HG02798 (cell line): ENCODE measurements around the gene BACH2.
"Not testable (repeated sequence)": the region's sequence is repeated elsewhere in the genome, so short reads cannot be mapped to it uniquely, and the experiment has no call there.

Experiments
- ATAC-seq: cut with Tn5 transposase; IDR thresholded peaks from one replicate; pipeline ENCODE4 v1.9.1; 2021; ENCODE audit warnings: mild to moderate bottlenecking; ENCODE audit not compliant: unreplicated experiment, poor library complexity

BACH2 gene

GRCh38 chr6:89936177-89936576 is 360.5 kb downstream of the BACH2 start:
- no peak for ATAC-seq

DNA sequence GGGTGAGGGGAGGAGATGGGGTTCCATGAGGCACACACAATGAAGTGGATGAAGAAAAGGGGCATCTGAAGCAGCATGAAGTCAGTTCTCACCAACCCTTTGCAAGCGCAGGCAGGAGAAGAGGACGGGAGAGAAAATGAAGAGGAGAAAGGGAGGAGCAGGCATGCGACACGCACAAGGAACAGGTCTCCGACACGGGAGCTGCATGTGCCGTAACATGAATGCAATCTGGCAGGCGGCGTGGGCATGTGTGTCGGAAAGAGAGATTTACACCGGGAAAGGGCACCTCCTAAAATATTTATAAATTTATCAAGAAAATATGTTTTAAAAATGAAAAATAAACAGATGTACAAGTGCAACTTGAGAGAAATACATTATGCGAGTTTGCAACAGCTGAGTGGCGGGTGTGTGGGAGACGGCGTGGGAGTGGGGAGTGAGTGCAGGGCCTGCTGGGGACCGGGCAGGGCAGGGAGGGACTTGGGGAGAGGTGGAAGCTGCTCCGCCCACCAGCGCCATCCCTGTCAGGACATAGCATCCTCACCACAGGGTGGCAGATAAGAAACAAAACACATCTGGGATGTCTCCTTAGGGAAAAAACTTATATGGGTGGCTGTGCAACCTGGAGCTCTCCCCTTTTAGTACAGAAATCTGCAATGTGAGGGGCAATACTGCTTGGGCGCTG is 361.8 kb downstream of the BACH2 start:
- no peak for ATAC-seq

DNA sequence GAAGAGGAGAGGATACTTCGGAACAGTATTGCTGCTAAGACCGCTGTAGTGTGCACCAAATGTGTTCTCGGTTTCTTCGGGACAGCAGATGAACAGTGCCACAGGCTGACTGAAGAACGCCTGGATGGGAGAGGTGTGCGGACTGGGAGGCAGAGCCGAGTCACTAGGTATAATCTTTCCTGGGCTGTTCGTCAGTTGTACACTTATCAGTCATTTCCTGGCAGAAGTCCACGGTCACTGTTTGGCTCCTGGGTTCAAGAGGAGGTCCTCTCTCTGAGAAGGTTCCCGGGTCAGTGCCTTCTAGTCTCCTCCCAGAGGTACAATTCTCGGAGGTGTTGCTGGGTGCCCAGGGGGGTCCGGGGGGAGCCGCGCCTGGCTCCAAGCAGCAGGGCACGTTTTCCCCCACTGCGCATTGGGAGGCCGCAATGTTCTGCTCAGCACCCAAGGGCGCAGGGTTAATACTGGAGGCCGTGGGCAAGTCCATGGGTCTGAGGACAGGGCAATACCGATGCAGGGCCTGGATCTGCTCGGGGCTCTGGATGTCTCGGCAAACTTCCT is 364.3 kb downstream of the BACH2 start:
- ATAC-seq: no peak

DNA sequence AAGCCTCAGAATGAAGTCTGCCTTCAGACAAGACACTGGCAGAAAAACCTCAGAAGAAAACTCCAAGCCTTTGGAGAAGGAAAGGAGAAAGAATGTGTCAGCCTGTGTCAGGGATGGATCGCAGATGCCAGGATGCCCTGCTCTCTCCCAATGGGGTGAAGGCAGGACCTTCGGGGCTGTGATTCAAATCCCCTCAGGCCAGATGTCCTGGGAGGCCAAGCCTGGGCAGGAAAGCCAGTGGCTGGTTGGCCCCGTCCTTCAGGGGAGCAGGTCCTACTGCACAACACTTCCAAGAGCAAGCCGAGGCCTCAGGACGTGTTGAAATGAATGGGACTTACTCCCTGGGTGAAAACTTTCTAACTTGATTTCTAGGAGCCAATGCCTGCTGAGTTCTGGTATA is 365.9 kb downstream of the BACH2 start:
- ATAC-seq: no peak

DNA sequence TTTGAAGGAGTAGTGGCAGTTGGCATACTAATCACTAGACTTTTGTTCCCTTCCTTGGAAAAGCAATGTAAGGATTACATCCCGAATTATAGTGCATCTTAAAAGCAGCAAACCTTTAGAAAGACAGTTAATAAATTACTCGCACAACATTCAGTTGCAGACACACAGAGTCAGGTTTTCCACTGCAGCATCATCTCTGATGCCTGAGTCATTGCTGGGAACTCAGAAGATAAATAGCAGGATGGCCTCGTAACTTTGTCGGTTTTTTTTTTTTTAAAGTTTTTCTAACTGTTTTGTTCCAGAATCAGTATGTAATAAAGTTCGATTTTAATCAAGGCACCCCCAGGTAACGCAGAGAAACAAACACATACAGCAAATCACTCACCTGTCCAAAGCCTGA is 368.0 kb downstream of the BACH2 start:
- no peak for ATAC-seq

DNA sequence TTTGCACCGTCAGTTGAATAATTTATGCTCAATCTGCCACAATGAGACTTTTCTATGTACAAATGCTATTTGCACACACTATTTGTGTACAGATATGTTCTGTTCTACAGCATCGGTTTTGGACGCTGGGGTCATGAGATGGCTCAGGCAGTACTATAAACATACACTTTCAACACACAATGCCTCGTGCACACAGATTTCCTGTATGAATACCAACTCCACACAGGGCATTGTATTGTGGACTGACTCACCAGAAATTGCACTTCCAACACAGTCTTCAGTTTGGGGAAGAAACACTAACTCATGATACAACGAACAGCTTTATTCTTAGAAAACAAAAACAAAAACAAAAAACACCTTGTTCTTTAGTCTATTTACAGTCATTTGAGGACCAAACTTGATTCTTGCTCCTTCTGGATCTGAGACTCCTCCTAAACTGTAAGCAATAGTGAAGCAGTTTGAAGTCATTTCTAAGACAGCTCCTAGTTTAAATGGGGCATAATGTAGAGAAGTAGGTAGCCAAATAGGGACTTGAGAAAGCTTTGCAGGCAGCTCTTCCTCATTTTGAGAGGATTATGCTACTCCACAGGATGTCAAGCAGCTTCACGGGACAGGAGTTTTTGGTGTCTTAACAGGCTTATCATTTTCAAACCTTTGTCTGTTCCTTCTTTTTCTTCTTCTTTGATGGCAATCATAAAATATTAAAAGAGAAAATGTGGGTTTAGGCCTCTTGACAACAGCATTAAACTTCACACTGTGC is 368.7 kb downstream of the BACH2 start:
- ATAC-seq: no peak

DNA sequence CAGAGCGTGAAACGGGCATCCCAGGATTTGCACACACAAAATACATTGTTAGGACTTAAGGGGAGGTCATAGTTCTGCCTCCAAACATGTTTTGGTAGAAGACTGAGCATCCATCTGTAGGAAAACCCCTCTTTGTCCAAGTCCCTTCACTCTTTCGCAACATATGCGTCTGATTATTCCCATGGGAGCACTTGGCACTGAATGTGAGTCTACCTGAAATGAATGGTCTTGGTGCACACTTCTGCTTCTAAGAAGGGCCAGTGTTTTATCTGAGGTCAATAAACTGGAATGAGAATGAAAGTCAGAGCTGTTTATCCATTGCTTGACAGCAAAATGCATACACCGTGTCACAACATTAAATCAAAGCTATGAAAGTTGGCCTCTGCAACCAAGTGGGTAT is 369.4 kb downstream of the BACH2 start:
- no peak for ATAC-seq

DNA sequence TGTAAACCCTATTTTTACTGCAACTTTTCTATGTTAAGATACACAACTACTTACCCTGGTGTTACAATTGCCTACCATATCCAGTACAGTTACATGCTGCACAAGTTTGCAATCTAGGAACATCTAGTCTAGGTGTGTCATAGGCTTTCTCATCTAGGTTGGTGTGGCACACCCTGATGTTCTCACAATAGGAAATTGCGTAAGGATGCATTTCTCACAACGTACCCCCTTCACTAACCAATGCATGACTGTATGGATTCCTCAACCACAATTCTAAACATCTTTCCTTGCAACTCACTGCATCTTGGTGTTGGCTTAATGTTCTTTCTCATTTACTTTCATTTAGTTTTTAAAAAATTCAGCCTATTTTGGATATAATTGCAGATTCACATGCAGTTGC is 370.8 kb downstream of the BACH2 start:
- no peak for ATAC-seq

DNA sequence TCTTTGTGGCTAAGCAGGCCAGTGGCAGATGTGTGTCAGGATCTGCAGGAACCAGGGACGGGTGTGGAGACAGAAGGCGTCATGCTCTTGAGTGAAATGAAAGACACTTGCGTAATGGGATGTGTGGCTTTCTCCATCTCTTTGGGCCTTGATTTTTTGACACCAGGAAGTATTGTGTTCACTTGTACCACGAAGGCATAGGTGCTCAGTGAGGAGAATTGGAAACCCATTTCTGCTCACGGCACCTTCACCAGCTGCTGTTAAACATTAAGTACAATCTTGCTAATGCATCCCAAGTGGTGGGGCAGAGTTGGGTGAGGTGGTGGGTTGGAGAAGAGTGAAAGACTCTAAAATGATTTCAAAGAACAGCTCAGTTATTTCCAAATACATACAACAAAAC is 372.4 kb downstream of the BACH2 start:
- ATAC-seq: no peak

DNA sequence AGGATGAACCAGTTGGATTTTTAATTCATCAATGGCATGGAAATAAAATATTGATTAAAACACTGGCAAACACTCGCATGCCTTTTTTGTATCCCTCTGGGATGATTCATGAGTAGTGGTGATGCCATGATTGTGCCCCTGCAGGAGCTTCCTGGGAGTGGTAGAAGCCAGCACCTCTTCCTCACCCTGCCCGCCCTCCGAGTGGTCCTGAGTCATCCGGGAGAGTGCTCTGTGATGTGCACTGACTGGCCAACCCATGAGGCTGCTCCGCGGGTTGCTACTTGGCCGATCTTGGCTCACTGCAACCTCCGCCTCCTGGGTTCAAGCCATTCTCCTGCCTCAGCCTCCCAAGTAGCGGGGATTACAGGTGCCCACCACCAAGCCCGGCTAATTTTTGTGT is 375.0 kb downstream of the BACH2 start:
- no peak for ATAC-seq

DNA sequence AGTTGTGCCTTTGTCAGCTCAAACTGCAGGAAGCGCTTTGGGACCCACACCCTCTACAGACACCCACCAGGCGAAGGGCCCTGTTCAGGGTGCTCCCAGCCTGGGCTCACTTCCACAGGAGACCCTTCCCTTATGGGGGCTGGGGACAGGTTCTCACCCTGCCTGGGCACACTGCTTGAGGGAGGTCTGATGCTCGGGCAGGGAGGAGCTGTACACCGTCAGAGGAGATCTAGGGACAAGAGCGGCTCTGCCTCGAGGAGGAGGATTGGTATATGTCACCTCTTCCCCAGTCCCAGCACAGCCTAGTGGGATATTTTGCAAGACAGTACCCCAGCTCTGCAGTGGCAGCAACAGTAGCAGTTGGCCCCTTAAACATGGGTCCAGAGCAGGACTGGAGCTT is 375.4 kb downstream of the BACH2 start:
- ATAC-seq: no peak

GRCh38 chr6:89917801-89918366 is 378.8 kb downstream of the BACH2 start:
- ATAC-seq: no peak

- ATAC-seq: no peak
Measured at GRCh38 chr6:89917216-89917615, 379.4 kb downstream of the BACH2 start.

DNA sequence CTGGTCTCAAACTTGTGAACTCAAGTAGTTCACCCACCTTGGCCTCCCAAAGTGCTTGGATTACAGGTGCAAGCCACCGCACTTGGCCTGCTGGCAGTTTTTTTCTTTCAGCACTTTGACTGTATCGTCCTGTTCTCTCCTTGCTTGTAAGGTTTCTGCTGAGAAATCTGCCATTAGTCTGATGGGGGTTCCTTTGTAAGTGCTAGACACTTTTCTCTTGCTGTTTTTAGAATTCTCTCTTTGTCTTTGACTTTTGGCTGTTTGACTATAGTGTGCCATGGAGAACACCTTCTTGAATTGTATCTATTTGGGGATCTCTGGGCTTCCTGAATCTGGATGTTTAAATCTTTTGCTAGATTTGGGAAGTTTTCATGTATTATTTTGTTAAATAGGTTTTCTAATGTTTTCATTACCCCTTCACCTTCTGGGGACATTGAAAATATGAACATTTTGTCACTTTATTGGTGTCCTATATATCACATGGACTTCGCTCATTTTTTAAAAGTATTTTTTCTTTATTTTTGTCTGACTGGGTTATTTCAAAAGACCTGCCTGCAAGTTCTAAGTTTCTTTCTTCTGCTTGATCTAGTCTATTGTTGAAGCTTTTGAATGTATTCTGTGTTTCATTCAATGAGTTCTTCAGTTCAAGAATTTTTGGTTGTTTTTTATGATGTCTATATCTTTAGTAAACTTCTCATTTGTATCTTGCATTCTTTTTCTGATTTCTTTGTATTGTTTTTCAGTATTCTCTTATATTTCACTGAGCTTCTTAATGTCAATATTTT is 380.3 kb downstream of the BACH2 start:
- ATAC-seq: no peak

DNA sequence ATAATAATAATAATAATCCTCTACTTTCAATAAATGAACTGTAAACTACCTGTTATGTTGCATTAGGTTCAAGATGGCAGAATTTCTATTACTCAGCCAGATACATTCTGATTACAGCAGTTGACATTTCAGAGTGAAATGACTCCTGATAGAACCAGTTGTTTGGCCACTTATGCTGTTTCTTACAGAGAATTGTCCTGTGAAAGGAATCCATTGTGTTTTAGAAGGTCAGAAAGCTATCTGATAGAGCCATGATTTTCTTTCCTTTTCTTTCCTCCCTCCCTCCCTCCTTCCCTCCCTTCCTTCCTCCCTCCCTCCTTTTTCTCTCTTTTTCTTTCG is 385.8 kb downstream of the BACH2 start:
- ATAC-seq: no peak

DNA sequence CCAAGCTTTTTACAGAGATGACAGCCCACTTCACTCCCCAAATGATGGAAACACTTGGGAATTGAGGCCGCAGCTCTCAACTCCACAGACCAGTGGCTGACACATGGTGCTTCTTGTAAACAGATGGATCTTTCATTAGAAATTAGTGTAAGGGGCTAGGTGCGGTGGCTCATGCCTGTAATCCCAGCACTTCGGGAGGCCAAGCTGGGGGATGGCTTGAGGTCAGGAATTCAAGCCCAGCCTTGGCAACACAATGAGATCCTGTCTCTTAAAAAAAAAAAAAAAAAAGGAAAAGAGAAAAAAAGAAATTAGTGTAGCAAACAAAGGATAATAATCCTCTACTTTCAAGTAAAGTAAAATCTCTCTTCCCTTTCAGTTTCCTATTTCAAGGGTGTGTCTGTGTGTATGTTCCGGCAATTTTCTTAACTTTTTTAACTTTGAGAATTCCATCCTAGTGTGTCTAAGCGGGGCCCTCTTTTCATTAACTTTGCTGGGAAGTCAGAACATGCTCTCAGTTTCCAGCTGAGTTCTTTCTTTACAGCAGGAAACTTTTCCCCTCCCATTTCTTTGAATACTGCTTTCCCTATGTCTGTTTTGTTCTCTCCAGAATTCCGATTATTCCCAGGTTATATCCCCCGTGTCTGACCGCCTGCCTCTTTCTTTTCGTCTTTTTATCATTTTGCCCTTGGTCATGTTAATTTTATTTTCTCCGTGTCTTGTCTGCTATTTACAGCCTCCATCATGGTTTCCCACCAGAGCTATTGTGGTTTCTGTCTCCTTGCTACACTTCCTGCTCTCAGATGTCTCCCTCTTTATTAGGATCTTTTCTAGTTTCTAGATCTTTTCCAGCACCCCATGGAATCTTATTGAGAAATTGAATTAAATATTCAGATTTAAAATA is 386.4 kb downstream of the BACH2 start:
- not testable (repeated sequence) for ATAC-seq

DNA sequence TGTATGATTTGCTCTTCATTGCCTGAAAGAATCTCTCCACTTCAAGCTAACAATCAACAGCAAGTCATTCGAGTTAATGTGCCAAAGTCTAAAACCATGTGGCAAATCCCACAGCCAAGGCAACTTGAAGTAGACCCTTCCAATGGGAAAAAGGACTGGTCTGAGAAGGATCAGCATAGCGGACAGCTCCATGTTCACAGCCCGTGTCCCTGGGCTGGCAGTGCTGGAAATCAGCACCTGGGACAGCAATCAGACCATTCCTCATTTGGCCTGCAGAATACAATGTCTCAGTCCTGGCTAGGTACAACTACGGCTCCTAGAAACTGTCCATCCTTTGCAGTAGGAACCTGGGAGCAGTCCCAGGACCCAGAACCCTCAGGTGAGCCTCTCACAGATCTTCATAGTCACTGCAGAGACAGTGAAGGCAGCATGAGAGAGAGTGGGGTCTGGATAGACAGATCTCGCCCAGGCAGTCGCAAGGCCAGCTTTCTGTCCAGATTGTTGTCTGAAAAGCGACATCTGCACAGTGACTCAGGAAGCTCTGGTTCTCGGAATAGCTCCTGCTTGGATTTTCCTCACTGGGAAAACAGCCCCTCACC is 401.3 kb downstream of the BACH2 start:
- ATAC-seq: no peak

DNA sequence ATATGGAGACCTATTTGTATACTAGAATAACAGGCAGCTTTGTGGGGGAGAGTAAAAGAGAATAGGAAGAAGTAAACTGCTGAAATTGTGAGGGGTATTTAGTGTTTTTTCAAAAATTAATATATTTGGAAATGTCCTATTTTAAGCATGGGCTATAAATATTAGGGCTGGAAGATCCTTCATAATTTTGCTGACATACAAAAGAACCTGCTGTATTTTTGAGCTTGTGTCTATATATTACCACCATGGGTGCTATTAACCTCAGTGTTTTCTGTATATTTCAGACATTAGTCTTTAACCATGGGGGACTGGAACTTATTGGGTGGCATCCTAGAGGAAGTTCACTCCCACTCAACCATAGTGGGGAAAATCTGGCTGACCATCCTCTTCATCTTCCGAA is 402.5 kb downstream of the BACH2 start, which contains the start of gene GJA10:
TSS of gene GJA10 (plus strand) at position 301 of the 400 bp plus-strand sequence. CDS start at position 301, 0 bp downstream.
- no peak for ATAC-seq

DNA sequence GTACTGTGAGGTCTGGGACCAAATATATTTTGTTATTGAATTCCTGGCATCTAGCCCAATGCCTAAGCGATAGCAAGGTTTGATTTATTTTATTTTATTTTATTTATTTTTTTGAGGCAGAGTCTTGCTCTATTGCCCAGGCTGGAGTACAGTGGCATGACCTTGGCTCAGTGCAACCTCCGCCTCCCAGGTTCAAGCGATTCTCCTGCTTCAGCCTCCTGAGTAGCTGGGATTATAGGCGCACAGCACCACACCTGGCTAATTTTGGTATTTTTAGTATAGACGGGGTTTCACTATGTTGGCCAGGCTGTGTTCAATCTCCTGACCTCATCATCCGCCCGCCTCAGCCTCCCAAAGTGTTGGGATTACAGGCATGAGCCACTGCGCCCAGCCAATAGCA is 404.1 kb downstream of the BACH2 start:
- not testable (repeated sequence) for ATAC-seq
